ENCODE measurements around the gene MKLN1. TPM values are rescaled to one million over a fixed set of nuclear protein-coding genes. Genes with fewer than 3 reads are reported as not detected.

The MKLN1 gene
- total and polyA plus RNA-seq, 2 of the 4 experiments (the other 2 are of a cell fraction) = 17.5 to 52.0 TPM

DNA sequence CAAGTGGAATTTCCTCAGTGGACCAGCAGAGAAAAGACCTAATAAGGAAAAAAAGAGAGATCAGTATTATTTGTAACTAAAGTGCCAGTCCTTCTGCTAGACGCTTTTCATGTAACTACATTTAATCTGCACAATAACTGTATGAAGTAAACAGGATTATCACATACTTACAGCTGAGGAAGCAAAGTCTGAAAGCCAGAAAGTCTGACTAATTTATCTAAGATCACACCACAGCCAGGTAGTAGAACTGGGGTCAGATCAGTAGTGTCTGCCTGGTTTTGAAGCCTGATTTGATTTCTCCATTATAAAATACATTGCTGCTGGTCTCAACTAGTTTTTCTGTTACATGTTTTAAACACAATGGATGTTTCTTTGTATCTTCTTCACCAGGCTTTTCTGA is 159.5 kb downstream of the MKLN1 start:
- Histone ChIP-seq H3K56ac (ENCODE audit: extremely low read depth, insufficient read depth, low read length) (no peak overlapping the region), H2AK9ac (replicated peaks; ENCODE audit: low read depth, low read length, poor library complexity) (no peak overlapping the region), H3K18ac (ENCODE audit: low read depth, low read length) (no peak overlapping the region), H3K27me3 (ENCODE audit: control insufficient read depth, insufficient read depth, low read length) (no peaks in the 10 kb centered on the region), H2AK5ac (ENCODE audit: low read depth, low read length) (no peak overlapping the region), H3K4me1 (ENCODE audit: control insufficient read depth, insufficient read depth, low read length) (no peaks in the 10 kb centered on the region), H3K4me2 (ENCODE audit: low read depth, low read length) (no peak overlapping the region), H3K9me1 (ENCODE audit: insufficient read depth, low read length) (peaks cover 3% of the 10 kb centered on the region; the same call in 1 of the 2 replicates), H3K9ac (ENCODE audit: low read depth, low read length) (no peak overlapping the region), H3K9me3 (ENCODE audit: control insufficient read depth, insufficient read depth, low read length) (no peaks in the 10 kb centered on the region), H3K4ac (ENCODE audit: low read depth, low read length) (no peak overlapping the region), H2AFZ (replicated peaks; ENCODE audit: low read length, poor library complexity) (no peak overlapping the region), H2BK120ac (ENCODE audit: low read depth, low read length) (no peak overlapping the region), H3K14ac (replicated peaks; ENCODE audit: low read depth, low read length) (no peak overlapping the region), H4K20me1 (ENCODE audit: insufficient read depth, low read length) (no peaks in the 10 kb centered on the region), H3K23ac (ENCODE audit: low read depth, low read length) (no peak overlapping the region), H4K8ac (ENCODE audit: low read depth in 2 of 2, low read length in 2 of 2) (no peak overlapping the region), H3K4me3 (ENCODE audit: insufficient read depth, low read depth, low read length) (no peak overlapping the region), H3K36me3 (ENCODE audit: control insufficient read depth, insufficient read depth, low read length) (peaks cover 9% of the 10 kb centered on the region), H2BK15ac (ENCODE audit: low read depth, low read length) (no peak overlapping the region), H2BK5ac (ENCODE audit: low read depth, low read length, poor library complexity, severe bottlenecking) (no peak overlapping the region), H2BK20ac (ENCODE audit: low read depth, low read length) (no peak overlapping the region), H3K79me1 (ENCODE audit: low read depth in 1 of 2, low read length in 2 of 2) (peaks cover 0 to 5% of the 10 kb centered on the region in 2 experiments; a peak in 2 of 4 replicates), H4K5ac (ENCODE audit: low read depth, low read length) (no peak overlapping the region), H4K91ac (ENCODE audit: insufficient read depth, low read depth, low read length) (no peak overlapping the region), H3K27ac (ENCODE audit: insufficient read depth, low read length) (no peak overlapping the region)
- ATAC-seq (ENCODE audit: low read depth) = no peak
- dilution Hi-C loops (cut with HindIII; ENCODE audit: low sequenced_read_pairs, unreplicated experiment) = no loop called here
- no peak for DNase-seq
- POLR2A ChIA-PET (ENCODE audit: unreplicated experiment) = no interaction called here
- no TSS peak for BruUV-seq (replicated peaks)
- WGBS, 2 experiments (ENCODE audit: extremely low coverage in 2 of 2, insufficient read length in 1 of 2) = no CpG with 5 or more reads among the region's 1 CpG
- TF ChIP-seq, protein P1, sequence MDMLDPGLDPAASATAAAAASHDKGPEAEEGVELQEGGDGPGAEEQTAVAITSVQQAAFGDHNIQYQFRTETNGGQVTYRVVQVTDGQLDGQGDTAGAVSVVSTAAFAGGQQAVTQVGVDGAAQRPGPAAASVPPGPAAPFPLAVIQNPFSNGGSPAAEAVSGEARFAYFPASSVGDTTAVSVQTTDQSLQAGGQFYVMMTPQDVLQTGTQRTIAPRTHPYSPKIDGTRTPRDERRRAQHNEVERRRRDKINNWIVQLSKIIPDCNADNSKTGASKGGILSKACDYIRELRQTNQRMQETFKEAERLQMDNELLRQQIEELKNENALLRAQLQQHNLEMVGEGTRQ (IDR thresholded peaks at IDR 0.05; ENCODE audit: low read depth, low read length) = no peak
- TF ChIP-seq, protein P2, sequence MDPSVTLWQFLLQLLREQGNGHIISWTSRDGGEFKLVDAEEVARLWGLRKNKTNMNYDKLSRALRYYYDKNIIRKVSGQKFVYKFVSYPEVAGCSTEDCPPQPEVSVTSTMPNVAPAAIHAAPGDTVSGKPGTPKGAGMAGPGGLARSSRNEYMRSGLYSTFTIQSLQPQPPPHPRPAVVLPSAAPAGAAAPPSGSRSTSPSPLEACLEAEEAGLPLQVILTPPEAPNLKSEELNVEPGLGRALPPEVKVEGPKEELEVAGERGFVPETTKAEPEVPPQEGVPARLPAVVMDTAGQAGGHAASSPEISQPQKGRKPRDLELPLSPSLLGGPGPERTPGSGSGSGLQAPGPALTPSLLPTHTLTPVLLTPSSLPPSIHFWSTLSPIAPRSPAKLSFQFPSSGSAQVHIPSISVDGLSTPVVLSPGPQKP (IDR thresholded peaks at IDR 0.05; ENCODE audit: borderline replicate concordance, low read depth, low read length) = no peak
- TF ChIP-seq MXI1 (IDR thresholded peaks at IDR 0.05; ENCODE audit: borderline replicate concordance, low read depth, low read length) (no peak), RAD21 (IDR thresholded peaks at IDR 0.05; ENCODE audit: low read length) (no peak)
- CTCF ChIA-PET = no interaction called here
- in situ Hi-C loops (cut with MboI; ENCODE audit: low sequenced_read_pairs) = no loop called here
- intact Hi-C loops (cut with micrococcal nuclease) = no loop called here
